ENCODE results near the gene NKPD1.

- no peak for TF ChIP-seq CTCF (IDR thresholded peaks at IDR 0.05)
- TF ChIP-seq POLR2A (IDR thresholded peaks at IDR 0.05), result no peak
These were observed 27.1 kb downstream of the NKPD1 start for GRCh38 chr19:45133661-45134060.

All from lower leg skin (tissue), 3 donors.